ENCODE data around the gene DUSP15.

The DUSP15 gene

GRCh38 chr20:31894980-31895675 lies 24.8 kb upstream of the DUSP15 start:
- DNase-seq = peak; percentile 69

GRCh38 chr20:31890646-31891045 lies 20.3 kb upstream of the DUSP15 start:
- DNase-seq = no peak

GRCh38 chr20:31883829-31884228 lies 13.5 kb upstream of the DUSP15 start:
- no peak for DNase-seq

GRCh38 chr20:31881945-31882344 lies 11.6 kb upstream of the DUSP15 start:
- DNase-seq = no peak

- peak; percentile 95 for DNase-seq
Measured at GRCh38 chr20:31879143-31879987, 9.0 kb upstream of the DUSP15 start.

GRCh38 chr20:31877684-31878083 lies 7.4 kb upstream of the DUSP15 start:
- no peak for DNase-seq

GRCh38 chr20:31875671-31876070 lies 5.3 kb upstream of the DUSP15 start:
- no peak for DNase-seq

- DNase-seq = no peak
Measured at GRCh38 chr20:31872406-31872805, 2.1 kb upstream of the DUSP15 start.

GRCh38 chr20:31871618-31871954 lies 1.3 kb upstream of the DUSP15 start:
- no peak for DNase-seq

GRCh38 chr20:31870726-31871617 lies 645 bp upstream of the DUSP15 start:
- DNase-seq = no peak

- no peak for DNase-seq
Measured at GRCh38 chr20:31869673-31869941, 720 bp downstream of the DUSP15 start.

GRCh38 chr20:31868853-31869672 lies 1.3 kb downstream of the DUSP15 start:
- no peak for DNase-seq

GRCh38 chr20:31866221-31866620 lies 4.1 kb downstream of the DUSP15 start:
- DNase-seq = no peak

GRCh38 chr20:31864521-31865400 lies 5.6 kb downstream of the DUSP15 start:
- DNase-seq = no peak

- DNase-seq = no peak
Measured at GRCh38 chr20:31863296-31864085, 6.8 kb downstream of the DUSP15 start.

GRCh38 chr20:31862506-31862905 lies 7.8 kb downstream of the DUSP15 start:
- DNase-seq = no peak

- no peak for DNase-seq
Measured at GRCh38 chr20:31862157-31862470, 8.2 kb downstream of the DUSP15 start.

- DNase-seq = peak; percentile 48
Measured at GRCh38 chr20:31861385-31862156, 8.8 kb downstream of the DUSP15 start.

- DNase-seq = no peak
Measured at GRCh38 chr20:31861135-31861384, 9.3 kb downstream of the DUSP15 start.

GRCh38 chr20:31860390-31861134 lies 9.8 kb downstream of the DUSP15 start:
- DNase-seq = no peak
